C4-2B (cell line): Measurements from ENCODE around the gene WBP4.

ENCODE experiments used
- CTCF ChIP-seq: fragments of 450-650 bp; conservative IDR thresholded peaks from 2 replicates; pipeline ENCODE4 v1.5.1; 2017; ENCODE audit warnings: mild to moderate bottlenecking
- ZFX ChIP-seq: fragments of 450-650 bp; IDR thresholded peaks from 2 replicates; pipeline ENCODE4 v1.6.1; 2017

DNA sequence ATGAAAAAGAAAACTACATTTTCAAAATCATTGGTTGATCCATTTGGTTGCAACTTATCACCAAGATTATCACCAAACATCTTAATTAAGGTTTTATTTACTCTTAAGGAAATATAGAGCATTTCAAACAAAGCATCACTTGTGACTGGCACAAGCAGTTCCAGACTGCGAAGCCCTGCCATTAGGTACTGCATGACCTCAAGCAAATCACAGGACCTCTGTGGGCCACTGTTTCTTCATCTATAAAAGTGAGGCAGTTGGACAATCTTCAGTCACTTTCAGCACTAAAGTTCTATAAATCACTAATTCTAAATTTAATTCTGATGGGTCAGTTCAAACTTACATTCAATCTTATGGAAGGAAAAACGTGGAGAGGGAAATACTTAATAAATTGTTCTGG is 44.1 kb upstream of the WBP4 start:
- TF ChIP-seq CTCF (no peak), ZFX (no peak)
